ENCODE measurements around the gene DNAJC6. TPM values are rescaled to one million over a fixed set of nuclear protein-coding genes. Genes with fewer than 3 reads are reported as not detected.

Gene DNAJC6
- total and polyA plus RNA-seq, 2 of the 13 experiments (the other 11 are each of a cell fraction or from before 2014, with no cell fraction given), result 1.0 to 1.6 TPM

GRCh38 chr1:65309304-65310077 is at the start of gene DNAJC6 (continued):
- TF ChIP-seq BCLAF1 (IDR thresholded peaks at IDR 0.05) (no peak), ZNF207 (IDR thresholded peaks at IDR 0.05; ENCODE audit: borderline replicate concordance) (no peak), GABPA (IDR thresholded peaks at IDR 0.05; ENCODE audit: low read depth, low read length) (no peak), GABPA (CRISPR knock-in tag; IDR thresholded peaks at IDR 0.05; ENCODE audit: low read depth) (no peak), ZNF224 (CRISPR knock-in tag; IDR thresholded peaks at IDR 0.05) (no peak), MED8 (CRISPR knock-in tag; IDR thresholded peaks at IDR 0.05; ENCODE audit: insufficient replicate concordance) (no peak), RELA (CRISPR knock-in tag; IDR thresholded peaks at IDR 0.05) (no peak), BCL6 (CRISPR knock-in tag; IDR thresholded peaks at IDR 0.05) (peak; percentile 44; the same call in 1 of the 2 replicates), ZNF160 (CRISPR knock-in tag; IDR thresholded peaks at IDR 0.05) (peak; percentile 95), SRF (IDR thresholded peaks at IDR 0.05; ENCODE audit: low read depth, low read length) (no peak), CHD4 (IDR thresholded peaks at IDR 0.05; ENCODE audit: borderline replicate concordance, low read length) (no peak), CBX1 (IDR thresholded peaks at IDR 0.05; ENCODE audit: low read depth) (peak; percentile 57), ZNF382 (CRISPR knock-in tag; IDR thresholded peaks at IDR 0.05; ENCODE audit: borderline replicate concordance) (no peak), ZNF713 (CRISPR knock-in tag; IDR thresholded peaks at IDR 0.05) (no peak), ZNF18 (CRISPR knock-in tag; IDR thresholded peaks at IDR 0.05; ENCODE audit: insufficient replicate concordance) (peak; percentile 79), ZBTB7A (CRISPR knock-in tag; IDR thresholded peaks at IDR 0.05) (no peak), ZEB1 (IDR thresholded peaks at IDR 0.05; ENCODE audit: insufficient replicate concordance, low read depth) (no peak), ZNF766 (CRISPR knock-in tag; IDR thresholded peaks at IDR 0.05; ENCODE audit: borderline replicate concordance) (peak; percentile 95), CCAR2 (optimal IDR thresholded peaks at IDR 0.05; ENCODE audit: low read depth, low read length) (no peak), DR1 (CRISPR knock-in tag; IDR thresholded peaks at IDR 0.05) (no peak), ATF7-NPFF (CRISPR knock-in tag; IDR thresholded peaks at IDR 0.05; ENCODE audit: low read depth) (peak; percentile 84; the same call in 1 of the 2 replicates), ZNF556 (CRISPR knock-in tag; IDR thresholded peaks at IDR 0.05; ENCODE audit: borderline replicate concordance) (peak; percentile 80; the same call in 1 of the 2 replicates), ZNF335 (CRISPR knock-in tag; IDR thresholded peaks at IDR 0.05) (peak; percentile 83), CEBPG (CRISPR knock-in tag; IDR thresholded peaks at IDR 0.05) (no peak), ZSCAN22 (CRISPR knock-in tag; IDR thresholded peaks at IDR 0.05) (no peak; the same call in 1 of the 2 replicates), ZNF235 (CRISPR knock-in tag; IDR thresholded peaks at IDR 0.05; ENCODE audit: borderline replicate concordance) (peak; percentile 96), GZF1 (CRISPR knock-in tag; IDR thresholded peaks at IDR 0.05) (peak; percentile 90), HIVEP1 (CRISPR knock-in tag; IDR thresholded peaks at IDR 0.05) (0 out of 2 replicates have a peak, but pooled peaks have one; percentile 45)
